H1 (cell line): ENCODE data around the gene ABCA1. TPM values are rescaled to one million over a fixed set of nuclear protein-coding genes. Genes with fewer than 3 reads are reported as not detected.

ENCODE experiments used
- CTCF ChIA-PET: fragments of 300-600 bp; sonication (Branson Sonifier 250); formaldehyde crosslinking; loops from one replicate; lab custom pipeline; 2021; ENCODE audit not compliant: partially characterized antibody; lab: Charles Lee
- POLR2A ChIA-PET: fragments of 300-600 bp; sonication (Branson Sonifier 250); formaldehyde crosslinking; loops from one replicate; lab custom pipeline; 2021; ENCODE audit warnings: inconsistent platforms; ENCODE audit not compliant: partially characterized antibody; lab: Charles Lee
- DNase-seq, 2 experiments: peaks; one replicate each; pipeline versions ENCODE4 v3.0.0 to v3.0.0-alpha.2; 2010 to 2022; ENCODE audit warnings: low spot score in 2 of 2, low read depth in 1 of 2, mixed read lengths in 1 of 2
- FAIRE-seq: peaks from 2 replicates; lab custom pipeline; 2011; peaks lifted over from hg19 to GRCh38; lab: Jason Lieb, UNC
- H2AFZ ChIP-seq: 2 replicates; pipeline ENCODE4 v1.8.1; 2012; ENCODE audit warnings: low read length, inconsistent platforms
- H2AK5ac ChIP-seq: 2 replicates; pipeline ENCODE4 v1.6.1; 2013; ENCODE audit warnings: low read depth, low read length
- H2BK120ac ChIP-seq: replicated peaks from 2 replicates; pipeline ENCODE3; 2013; ENCODE audit warnings: low read depth, low read length, inconsistent platforms
- H2BK12ac ChIP-seq: 2 replicates; pipeline ENCODE4 v1.6.1; 2013; ENCODE audit warnings: low read depth, low read length
- H2BK15ac ChIP-seq: 2 replicates; pipeline ENCODE4 v1.6.1; 2013; ENCODE audit warnings: low read length
- H2BK20ac ChIP-seq: 2 replicates; pipeline ENCODE4 v1.6.1; 2013; ENCODE audit warnings: low read length
- H2BK5ac ChIP-seq: 2 replicates; pipeline ENCODE4 v1.6.1; 2013; ENCODE audit warnings: low read depth, low read length
- H3K14ac ChIP-seq: 2 replicates; pipeline ENCODE4 v1.6.1; 2013; ENCODE audit warnings: inconsistent platforms; ENCODE audit not compliant: insufficient read length
- H3K18ac ChIP-seq: 2 replicates; pipeline ENCODE4 v1.6.1; 2013; ENCODE audit warnings: low read length; ENCODE audit errors: extremely low read depth
- H3K23ac ChIP-seq: 2 replicates; pipeline ENCODE4 v1.6.1; 2013; ENCODE audit warnings: inconsistent platforms; ENCODE audit not compliant: insufficient read length
- H3K23me2 ChIP-seq: 2 replicates; pipeline ENCODE4 v1.6.1; 2013; ENCODE audit warnings: low read depth, low read length
- H3K27ac ChIP-seq: 2 replicates; pipeline ENCODE4 v1.6.1; 2011; ENCODE audit warnings: low read depth, low read length, inconsistent platforms
- H3K27me3 ChIP-seq, 4 experiments: replicated peaks in 1 of 4; 1 replicate in 1 of 4; 2 replicates in 3 of 4; pipeline versions ENCODE4 v1.6.1 to v1.8.1; 2011 to 2013; ENCODE audit warnings: low read length in 3 of 4, mild to moderate bottlenecking in 3 of 4, inconsistent platforms in 2 of 4, mixed read lengths in 2 of 4, moderate library complexity in 1 of 4; ENCODE audit not compliant: control insufficient read depth in 3 of 4, insufficient read depth in 3 of 4; ENCODE audit errors: extremely low read depth in 1 of 4
- H3K36me3 ChIP-seq, 4 experiments: 2 replicates each; pipeline versions ENCODE4 v1.6.1 to v1.8.1; 2011 to 2013; ENCODE audit warnings: mild to moderate bottlenecking in 4 of 4, low read length in 3 of 4, moderate library complexity in 2 of 4, control low read depth in 1 of 4, inconsistent platforms in 1 of 4; ENCODE audit not compliant: insufficient read depth in 4 of 4, control insufficient read depth in 2 of 4
- H3K4ac ChIP-seq: replicated peaks from 2 replicates; pipeline ENCODE3; 2013; ENCODE audit warnings: low read length, low read depth, mixed read lengths, inconsistent platforms; ENCODE audit not compliant: insufficient read length
- H3K4me1 ChIP-seq, 4 experiments: replicated peaks in 1 of 4; 1 replicate in 1 of 4; 2 replicates in 3 of 4; pipeline versions ENCODE4 v1.6.1 to v1.8.1; 2011 to 2013; ENCODE audit warnings: low read length in 3 of 4, inconsistent platforms in 2 of 4, mixed read lengths in 1 of 4; ENCODE audit not compliant: insufficient read depth in 4 of 4, control insufficient read depth in 3 of 4
- H3K4me2 ChIP-seq, 2 experiments: 2 replicates each; pipeline versions ENCODE4 v1.6.1 to v1.8.1; 2011 to 2013; ENCODE audit warnings: low read depth in 2 of 2, low read length in 2 of 2, control low read depth in 1 of 2, inconsistent platforms in 1 of 2, mild to moderate bottlenecking in 1 of 2; ENCODE audit not compliant: insufficient read depth in 1 of 2
- H3K4me3 ChIP-seq, 4 experiments: fragments of 200-600, 300-600 bp in 1 of 4; sonication (generic), shearing (Covaris generic), sonication (Bioruptor Twin) in 1 of 4; 2 replicates each; pipeline versions ENCODE4 v1.5.1 to v1.8.1; 2011 to 2016; ENCODE audit warnings: low read length in 4 of 4, low read depth in 3 of 4, control low read depth in 2 of 4, inconsistent platforms in 2 of 4, mild to moderate bottlenecking in 2 of 4, mixed read lengths in 1 of 4, moderate library complexity in 1 of 4; ENCODE audit not compliant: insufficient read depth in 2 of 4; ENCODE audit errors: extremely low read depth in 1 of 4
- H3K56ac ChIP-seq: replicated peaks from 2 replicates; pipeline ENCODE3; 2013; ENCODE audit warnings: low read depth, mild to moderate bottlenecking, mixed read lengths, low read length, inconsistent platforms; ENCODE audit not compliant: insufficient read length
- H3K79me1 ChIP-seq: 2 replicates; pipeline ENCODE4 v1.6.1; 2013; ENCODE audit warnings: low read depth, low read length, control low read depth
- H3K79me2 ChIP-seq, 2 experiments: 2 replicates each; pipeline versions ENCODE4 v1.6.1 to v1.8.1; 2012 to 2013; ENCODE audit warnings: low read length in 2 of 2, mild to moderate bottlenecking in 2 of 2, inconsistent platforms in 1 of 2; ENCODE audit not compliant: insufficient read depth in 2 of 2, control insufficient read depth in 1 of 2
- H3K9ac ChIP-seq, 4 experiments: replicated peaks in 1 of 4; 1 replicate in 1 of 4; 2 replicates in 3 of 4; pipeline versions ENCODE4 v1.6.1 to v1.8.1; 2011 to 2013; ENCODE audit warnings: low read depth in 3 of 4, low read length in 3 of 4, control low read depth in 2 of 4, mild to moderate bottlenecking in 2 of 4, moderate library complexity in 2 of 4, inconsistent platforms in 1 of 4; ENCODE audit errors: extremely low read depth in 1 of 4
- H3K9me3 ChIP-seq, 2 experiments: 2 replicates each; pipeline versions ENCODE4 v1.6.1 to v1.8.1; 2012 to 2013; ENCODE audit warnings: mild to moderate bottlenecking in 2 of 2, moderate library complexity in 2 of 2, control low read depth in 1 of 2, inconsistent platforms in 1 of 2, low read depth in 1 of 2, low read length in 1 of 2, mixed read lengths in 1 of 2; ENCODE audit not compliant: insufficient read depth in 2 of 2
- H4K20me1 ChIP-seq, 2 experiments: replicated peaks in 1 of 2; 2 replicates each; pipeline versions ENCODE3 to v1.8.1; 2011 to 2013; ENCODE audit warnings: inconsistent platforms in 2 of 2, low read length in 2 of 2, mild to moderate bottlenecking in 1 of 2; ENCODE audit not compliant: insufficient read depth in 2 of 2, control insufficient read depth in 1 of 2
- H4K5ac ChIP-seq: 2 replicates; pipeline ENCODE4 v1.6.1; 2013; ENCODE audit warnings: low read length, low read depth, mixed read lengths, inconsistent platforms; ENCODE audit not compliant: insufficient read length
- H4K8ac ChIP-seq: 2 replicates; pipeline ENCODE4 v1.8.0; 2013; ENCODE audit warnings: mild to moderate bottlenecking, moderate library complexity, low read length, inconsistent platforms; ENCODE audit not compliant: insufficient read depth; ENCODE audit errors: extremely low read depth
- H4K91ac ChIP-seq: replicated peaks from 2 replicates; pipeline ENCODE3; 2013; ENCODE audit warnings: low read length, mixed read lengths, inconsistent platforms; ENCODE audit not compliant: insufficient read length
- KDM1A ChIP-seq: fragments of 200-600, 300-600 bp; sonication (generic); IDR thresholded peaks from 2 replicates; pipeline ENCODE4 v1.7.1; 2016; ENCODE audit warnings: mild to moderate bottlenecking, low read length, borderline replicate concordance
- RAD21 ChIP-seq, 2 experiments: IDR thresholded peaks in 1 of 2; conservative IDR thresholded peaks in 1 of 2; 2 replicates each; pipeline ENCODE4 v1.6.1; 2011; ENCODE audit warnings: low read depth in 2 of 2, low read length in 2 of 2, improper control_type of control experiment in 1 of 2, inconsistent platforms in 1 of 2, mild to moderate bottlenecking in 1 of 2, moderate library complexity in 1 of 2
- WGBS, 2 experiments: shearing (Covaris generic) in 1 of 2; methylation state at CpG; one replicate each; pipeline versions ENCODE4 v1.1.6 to v1.1.7; 2013 to 2015; ENCODE audit warnings: low lambda C conversion rate in 2 of 2, mixed read lengths in 2 of 2, inconsistent platforms in 1 of 2, low coverage in 1 of 2, missing lambda C conversion rate in 1 of 2; ENCODE audit not compliant: insufficient replicate concordance in 2 of 2, insufficient coverage in 1 of 2, insufficient read length in 1 of 2; ENCODE audit errors: extremely low coverage in 1 of 2, missing lambda C conversion rate in 1 of 2; 5-methylcytosine and 5-hydroxymethylcytosine counted together
- polyA plus RNA-seq, 7 experiments: library from polyadenylated mRNA; depleted of rRNA in 3 of 7; stranded (reverse) in 5 of 7; unstranded in 2 of 7; fragments of >200 nt in 5 of 7; fragments of 200-250 nt in 2 of 7; gene quantifications; 1 replicate in 5 of 7; 2 replicates in 1 of 7; 4 replicates in 1 of 7; pipeline versions ENCODE4 v1.2.1 to v1.2.3, GENCODE V29; 2011 to 2013; ENCODE audit warnings: missing spikeins in 2 of 7, mixed read lengths in 2 of 7
- total RNA-seq: library from RNA; stranded (reverse); fragmentation: NEBNext Ultra II Directional; extraction: Animal tissue kit (Norgen Biotek cat#: 25700); gene quantifications from 2 replicates; pipeline ENCODE4 v1.2.1, GENCODE V29; 2021

Gene ABCA1
- total and polyA plus RNA-seq, 2 of the 8 experiments (the other 6 are each of a cell fraction or from before 2014, with no cell fraction given): 6.9 to 7.8 TPM

DNA sequence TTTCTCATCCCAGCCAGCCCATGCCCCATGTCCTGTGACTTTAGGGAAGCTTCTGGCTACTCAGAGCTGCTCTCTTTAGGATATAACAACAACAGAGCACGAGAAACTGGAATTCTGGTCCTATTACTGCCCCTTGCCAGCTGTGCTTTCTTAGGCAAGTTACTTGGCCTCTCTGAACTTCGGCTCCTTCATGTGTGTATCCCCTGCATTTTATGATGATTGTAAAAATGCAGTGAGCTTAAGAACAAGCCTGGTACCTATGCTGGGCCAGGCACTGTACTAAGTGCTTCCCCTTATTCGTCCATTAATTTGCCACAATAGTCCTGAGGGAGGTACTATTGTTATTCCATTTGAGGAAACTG, 54.5 kb downstream of the ABCA1 start:
- Histone ChIP-seq H2AFZ (no peak overlapping the region), H3K4ac (no peak overlapping the region), H3K9me3 (no peaks in the 10 kb centered on the region), H2BK5ac (peak overlapping the region; percentile 61; the same call in 1 of the 2 replicates), H3K27me3 (no peaks in the 10 kb centered on the region), H2BK12ac (peak overlapping the region; percentile 11; the same call in 1 of the 2 replicates), H4K8ac (no peak overlapping the region), H3K18ac (no peak overlapping the region), H3K4me3 (no peak overlapping the region), H4K20me1 (peaks cover 0 to 2% of the 10 kb centered on the region in 2 experiments), H3K56ac (no peak overlapping the region), H2BK120ac (no peak overlapping the region), H3K79me2 (no peaks in the 10 kb centered on the region), H3K23ac (no peak overlapping the region), H3K14ac (no peak overlapping the region), H2BK15ac (peak overlapping the region; percentile 89; the same call in 1 of the 2 replicates), H3K36me3 (no peaks in the 10 kb centered on the region; a peak in 1 of 8 replicates), H3K4me1 (peaks cover 6 to 17% (median 10%) of the 10 kb centered on the region in 4 experiments), H3K27ac (no peak overlapping the region), H3K4me2 (no peak overlapping the region), H2AK5ac (peak overlapping the region; percentile 59; the same call in 1 of the 2 replicates), H4K5ac (no peak overlapping the region), H3K9ac (no peak overlapping the region), H2BK20ac (0 out of 2 replicates have a peak overlapping the region, but pooled peaks have one; percentile 32), H3K79me1 (no peaks in the 10 kb centered on the region), H3K23me2 (no peaks in the 10 kb centered on the region), H4K91ac (no peak overlapping the region)
- TF ChIP-seq KDM1A (0 out of 2 replicates have a peak, but pooled peaks have one; percentile 21), RAD21 (IDR thresholded peaks at IDR 0.05 in 1 of 2, conservative IDR thresholded peaks at IDR 0.05 in 1 of 2; ENCODE audit: low read depth in 2 of 2, low read length in 2 of 2) (no peak)
- WGBS, 2 experiments: 73% methylated on average over 3 of the region's 3 CpGs; no CpG with 5 or more reads in 1 of the 2 experiments
- ChIA-PET POLR2A (interaction anchor here (1.7 kb wide), 2 partner anchors 10 to 12 kb away, joined by 4 to 6 read pairs; no protein-coding TSS in a partner anchor), CTCF (interaction anchor here (0.9 to 1.8 kb wide), 2 partner anchors 10 to 542 kb away, joined by 3 to 9 read pairs; no protein-coding TSS in a partner anchor)
- no peak for DNase-seq
- no peak for FAIRE-seq
